DMS 273 treated with DMSO at 0.1 percent for 48 hours (cell line): ENCODE measurements around the gene IGSF9B.

ENCODE experiments used
- DNase-seq: peaks from one replicate; lab custom pipeline; 2025; lab: John Stamatoyannopoulos, UW

Gene IGSF9B

GRCh38 chr11:133936592-133936991, 20.2 kb downstream of the IGSF9B start:
- DNase-seq: no peak

GRCh38 chr11:133936136-133936535, 20.6 kb downstream of the IGSF9B start:
- no peak for DNase-seq

- no peak for DNase-seq
These were observed 21.2 kb downstream of the IGSF9B start for GRCh38 chr11:133935551-133935910.

GRCh38 chr11:133934599-133935550, 21.9 kb downstream of the IGSF9B start:
- DNase-seq: no peak

- no peak for DNase-seq
These were observed 22.7 kb downstream of the IGSF9B start for GRCh38 chr11:133934096-133934495.

- no peak for DNase-seq
These were observed 25.2 kb downstream of the IGSF9B start for GRCh38 chr11:133931449-133932060.

GRCh38 chr11:133930767-133931448, 25.9 kb downstream of the IGSF9B start:
- no peak for DNase-seq

GRCh38 chr11:133930053-133930766, 26.6 kb downstream of the IGSF9B start:
- no peak for DNase-seq

- no peak for DNase-seq
These were observed 27.2 kb downstream of the IGSF9B start for GRCh38 chr11:133929401-133930052.

- no peak for DNase-seq
These were observed 28.1 kb downstream of the IGSF9B start for GRCh38 chr11:133928628-133929059.

GRCh38 chr11:133927690-133928627, 28.8 kb downstream of the IGSF9B start:
- no peak for DNase-seq

- no peak for DNase-seq
These were observed 30.1 kb downstream of the IGSF9B start for GRCh38 chr11:133926466-133927246.

GRCh38 chr11:133925756-133926155, 31.0 kb downstream of the IGSF9B start:
- DNase-seq: no peak

- DNase-seq: no peak
These were observed 32.1 kb downstream of the IGSF9B start for GRCh38 chr11:133924661-133925060.

GRCh38 chr11:133922078-133922870, 34.5 kb downstream of the IGSF9B start:
- DNase-seq: no peak

GRCh38 chr11:133921513-133921912, 35.3 kb downstream of the IGSF9B start:
- DNase-seq: no peak

GRCh38 chr11:133921026-133921425, 35.7 kb downstream of the IGSF9B start:
- no peak for DNase-seq

GRCh38 chr11:133920109-133920990, 36.4 kb downstream of the IGSF9B start:
- DNase-seq: no peak
